Right atrium auricular region (tissue), 2 donors: ENCODE results near the gene SETBP1. TPM values are rescaled to one million over a fixed set of nuclear protein-coding genes. Genes with fewer than 3 reads are reported as not detected.

Source experiments
- DNase-seq: peaks from one replicate; pipeline ENCODE4 v3.0.0-alpha.2; 2019; ENCODE audit warnings: low spot score
- H3K27ac ChIP-seq, 2 donors: fragments of 200-600 bp; sonication (generic); 1 replicate in 1 of 2; 2 replicates in 1 of 2; pipeline ENCODE4 v1.5.1; 2016 to 2019
- H3K27me3 ChIP-seq, 2 donors: fragments of 200-600 bp; sonication (generic); one replicate each; pipeline versions ENCODE4 v1.5.1 to v1.6.0; 2017 to 2019
- H3K36me3 ChIP-seq: fragments of 200-600 bp; sonication (generic); one replicate; pipeline ENCODE4 v1.5.1; 2016
- H3K4me1 ChIP-seq, 2 donors: fragments of 200-600 bp; sonication (generic); one replicate each; pipeline versions ENCODE4 v1.5.1 to v1.6.0; 2017 to 2019
- H3K4me3 ChIP-seq, 2 donors: fragments of 200-600 bp; sonication (generic); 1 replicate in 1 of 2; 2 replicates in 1 of 2; pipeline ENCODE4 v1.5.1; 2017 to 2019; ENCODE audit warnings: mild to moderate bottlenecking in 1 of 2, moderate library complexity in 1 of 2
- H3K9me3 ChIP-seq, 2 donors: fragments of 200-600 bp; sonication (generic); one replicate each; pipeline ENCODE4 v1.5.1; 2019
- CTCF ChIP-seq, 2 donors: fragments of 200-600 bp; sonication (generic); IDR thresholded peaks; one replicate each; pipeline ENCODE4 v1.5.1; 2019; ENCODE audit warnings: antibody characterized with exemption in 2 of 2
- total RNA-seq, 2 donors: library from RNA; depleted of rRNA; stranded (reverse); fragments of >200 nt; gene quantifications; one replicate each; pipeline ENCODE4 v1.1.0, GENCODE V29; 2016

The SETBP1 gene
- total RNA-seq, 2 donors from 2014 or later = 7.8 to 13.4 TPM

GRCh38 chr18:44681076-44681970 lies 635 bp downstream of the SETBP1 start:
- Histone ChIP-seq H3K9me3 (no peaks in the 10 kb centered on the region), H3K27me3 (no peaks in the 10 kb centered on the region), H3K27ac (peak overlapping the region; percentile 80 to 87), H3K36me3 (no peaks in the 10 kb centered on the region), H3K4me3 (peak overlapping the region; percentile 73 to 79), H3K4me1 (peaks cover 0 to 28% of the 10 kb centered on the region in 2 donors)
- no peak for DNase-seq
- no peak for TF ChIP-seq CTCF (IDR thresholded peaks at IDR 0.05)

GRCh38 chr18:44682201-44682870 lies 1.6 kb downstream of the SETBP1 start:
- no peaks in the 10 kb centered on the region for H3K36me3 ChIP-seq
- no peak for DNase-seq
- peaks cover 0 to 28% of the 10 kb centered on the region in 2 donors for H3K4me1 ChIP-seq

DNA sequence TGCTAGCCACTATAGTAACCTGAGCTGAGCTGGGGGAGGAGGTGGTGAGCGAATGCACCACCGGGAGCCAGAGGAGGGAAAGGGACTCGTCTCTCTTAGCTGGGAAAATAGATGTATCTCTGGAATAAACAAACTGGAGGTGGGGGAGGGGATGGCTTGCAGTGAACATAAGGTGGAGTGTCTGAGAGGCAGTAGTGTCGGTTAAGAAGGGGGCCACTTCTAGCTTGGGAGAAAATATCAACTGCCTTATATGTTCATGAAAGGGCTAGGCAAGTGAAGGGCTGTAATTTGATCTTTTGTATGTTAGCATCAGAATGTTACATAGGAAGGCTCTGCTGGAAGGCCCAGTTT lies 2.2 kb downstream of the SETBP1 start:
- no peak for DNase-seq
- TF ChIP-seq CTCF (IDR thresholded peaks at IDR 0.05) = no peak
- Histone ChIP-seq H3K27ac (peak overlapping the region; percentile 39 to 87), H3K4me3 (peak overlapping the region in 1 of 2 donors; percentile 79), H3K4me1 (peaks cover 0 to 28% of the 10 kb centered on the region in 2 donors), H3K27me3 (no peaks in the 10 kb centered on the region), H3K9me3 (no peaks in the 10 kb centered on the region), H3K36me3 (no peaks in the 10 kb centered on the region)

More at GRCh38 chr18:44682201-44682870, 1.6 kb downstream of the SETBP1 start:
- Histone ChIP-seq H3K27me3 (no peaks in the 10 kb centered on the region), H3K27ac (peak overlapping the region; percentile 39 to 87), H3K4me3 (peak overlapping the region; percentile 73 to 79), H3K9me3 (no peaks in the 10 kb centered on the region)
- TF ChIP-seq CTCF (IDR thresholded peaks at IDR 0.05) = no peak

DNA sequence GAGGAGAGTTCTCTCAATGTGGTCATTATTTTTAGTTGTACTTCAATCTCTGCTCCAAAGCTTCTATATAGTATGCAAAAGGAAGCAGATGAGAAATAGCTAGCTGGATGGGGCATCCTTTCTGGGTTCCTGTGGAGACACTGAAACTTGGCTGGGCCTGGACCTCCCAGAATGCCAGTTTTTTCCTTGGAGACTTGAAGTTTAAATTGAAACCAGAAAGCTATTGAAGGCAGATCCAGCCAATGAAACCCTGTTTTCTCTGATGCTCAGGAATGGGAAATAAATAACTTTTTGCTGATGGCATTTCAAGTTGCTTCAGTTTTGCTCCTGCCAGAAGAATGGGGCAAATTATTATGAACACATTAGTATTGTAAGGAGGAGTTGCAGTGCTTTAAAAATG lies 2.9 kb downstream of the SETBP1 start:
- Histone ChIP-seq H3K36me3 (no peaks in the 10 kb centered on the region), H3K27ac (peak overlapping the region in 1 of 2 donors; percentile 87), H3K9me3 (no peaks in the 10 kb centered on the region), H3K4me3 (no peak overlapping the region), H3K27me3 (no peaks in the 10 kb centered on the region), H3K4me1 (peaks cover 0 to 28% of the 10 kb centered on the region in 2 donors)
- no peak for DNase-seq
- no peak for TF ChIP-seq CTCF (IDR thresholded peaks at IDR 0.05)

- H3K27ac ChIP-seq = no peak overlapping the region
- H3K27me3 ChIP-seq = no peaks in the 10 kb centered on the region
- no peaks in the 10 kb centered on the region for H3K9me3 ChIP-seq
- H3K4me3 ChIP-seq = no peak overlapping the region
- H3K36me3 ChIP-seq = no peaks in the 10 kb centered on the region
- peaks cover 0 to 28% of the 10 kb centered on the region in 2 donors for H3K4me1 ChIP-seq
- DNase-seq = no peak
- TF ChIP-seq CTCF (IDR thresholded peaks at IDR 0.05) = no peak
These were observed 4.6 kb downstream of the SETBP1 start for GRCh38 chr18:44685296-44685695.
